HUES6 (cell line): ENCODE measurements around the gene HMG20B.

Experiments
- H3K27ac ChIP-seq: 2 replicates; pipeline ENCODE4 v1.7.0; 2013; ENCODE audit warnings: low read depth, mild to moderate bottlenecking, low read length, inconsistent platforms
- H3K27me3 ChIP-seq: 2 replicates; pipeline ENCODE4 v1.6.1; 2013; ENCODE audit warnings: low read length; ENCODE audit not compliant: control insufficient read depth, insufficient read depth
- H3K36me3 ChIP-seq: 2 replicates; pipeline ENCODE4 v1.6.1; 2013; ENCODE audit warnings: low read length; ENCODE audit not compliant: control insufficient read depth, insufficient read depth
- H3K4me1 ChIP-seq: 2 replicates; pipeline ENCODE4 v1.6.1; 2013; ENCODE audit warnings: low read length; ENCODE audit not compliant: control insufficient read depth, insufficient read depth
- H3K4me3 ChIP-seq: 2 replicates; pipeline ENCODE4 v1.5.1; 2013; ENCODE audit warnings: low read depth, low read length
- H3K9ac ChIP-seq: one replicate; pipeline ENCODE4 v1.6.1; 2013; ENCODE audit warnings: mild to moderate bottlenecking, low read length
- H3K9me3 ChIP-seq: 2 replicates; pipeline ENCODE4 v1.6.1; 2013; ENCODE audit warnings: low read depth, low read length; ENCODE audit not compliant: control insufficient read depth, insufficient read depth

Gene HMG20B

GRCh38 chr19:3586707-3587346, 14.1 kb downstream of the HMG20B start:
- no peak overlapping the region for H3K9ac ChIP-seq
- peaks cover 3% of the 10 kb centered on the region; the same call in 1 of the 2 replicates for H3K9me3 ChIP-seq
- no peak overlapping the region for H3K27ac ChIP-seq

DNA sequence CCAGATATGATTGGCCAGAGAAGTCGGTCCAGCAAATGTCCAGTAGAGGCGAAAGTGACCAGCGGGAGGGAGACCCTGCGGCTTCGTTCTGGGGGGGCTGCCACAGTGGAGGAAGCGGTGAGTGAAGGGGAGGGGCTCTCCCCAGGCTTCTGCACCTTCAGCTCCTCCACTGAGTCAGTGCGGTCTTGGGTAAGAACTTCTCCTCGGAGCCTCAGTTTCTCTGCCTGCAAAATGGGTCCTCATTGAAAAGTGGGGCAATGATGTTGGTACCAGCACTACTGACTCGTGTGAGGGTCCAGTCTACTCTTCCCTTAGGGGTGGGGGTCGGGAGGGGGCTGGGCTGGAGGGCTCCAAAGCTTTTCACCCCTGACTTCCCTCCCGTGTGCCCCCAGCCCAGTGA, 16.7 kb downstream of the HMG20B start:
- Histone ChIP-seq H3K4me3 (no peak overlapping the region), H3K27ac (no peak overlapping the region), H3K9ac (no peak overlapping the region), H3K4me1 (no peaks in the 10 kb centered on the region), H3K36me3 (no peaks in the 10 kb centered on the region), H3K9me3 (peaks cover 3% of the 10 kb centered on the region; the same call in 1 of the 2 replicates), H3K27me3 (peaks cover 55% of the 10 kb centered on the region)

More at GRCh38 chr19:3586707-3587346, 14.1 kb downstream of the HMG20B start:
- H3K36me3 ChIP-seq = no peaks in the 10 kb centered on the region
- H3K27me3 ChIP-seq = peaks cover 51% of the 10 kb centered on the region
- no peaks in the 10 kb centered on the region for H3K4me1 ChIP-seq
- H3K4me3 ChIP-seq = no peak overlapping the region

DNA sequence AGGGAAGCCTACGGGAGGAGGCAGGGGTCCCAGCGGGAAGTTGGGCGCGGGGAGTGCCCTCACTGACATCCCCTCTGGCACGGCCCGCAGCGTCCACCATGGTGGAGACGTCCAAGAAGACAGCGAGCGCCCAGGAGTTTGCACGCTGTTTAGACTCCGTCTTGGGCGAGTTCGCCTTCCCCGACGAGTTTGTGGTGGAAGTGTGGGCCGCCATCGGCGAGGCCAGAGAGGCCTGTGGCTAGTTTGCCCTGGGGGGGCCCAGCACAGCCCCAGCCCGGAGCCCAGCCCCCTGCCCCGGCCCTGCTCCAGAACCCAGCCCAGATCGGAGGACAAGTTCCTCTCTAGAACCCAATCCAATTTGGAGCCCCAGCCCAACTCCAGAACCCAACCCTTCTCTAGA, 17.2 kb downstream of the HMG20B start:
- peaks cover 3% of the 10 kb centered on the region; the same call in 1 of the 2 replicates for H3K9me3 ChIP-seq
- H3K27me3 ChIP-seq = peaks cover 49% of the 10 kb centered on the region
- no peaks in the 10 kb centered on the region for H3K36me3 ChIP-seq
- H3K4me1 ChIP-seq = no peaks in the 10 kb centered on the region
- H3K27ac ChIP-seq = no peak overlapping the region
- no peak overlapping the region for H3K9ac ChIP-seq
- no peak overlapping the region for H3K4me3 ChIP-seq

DNA sequence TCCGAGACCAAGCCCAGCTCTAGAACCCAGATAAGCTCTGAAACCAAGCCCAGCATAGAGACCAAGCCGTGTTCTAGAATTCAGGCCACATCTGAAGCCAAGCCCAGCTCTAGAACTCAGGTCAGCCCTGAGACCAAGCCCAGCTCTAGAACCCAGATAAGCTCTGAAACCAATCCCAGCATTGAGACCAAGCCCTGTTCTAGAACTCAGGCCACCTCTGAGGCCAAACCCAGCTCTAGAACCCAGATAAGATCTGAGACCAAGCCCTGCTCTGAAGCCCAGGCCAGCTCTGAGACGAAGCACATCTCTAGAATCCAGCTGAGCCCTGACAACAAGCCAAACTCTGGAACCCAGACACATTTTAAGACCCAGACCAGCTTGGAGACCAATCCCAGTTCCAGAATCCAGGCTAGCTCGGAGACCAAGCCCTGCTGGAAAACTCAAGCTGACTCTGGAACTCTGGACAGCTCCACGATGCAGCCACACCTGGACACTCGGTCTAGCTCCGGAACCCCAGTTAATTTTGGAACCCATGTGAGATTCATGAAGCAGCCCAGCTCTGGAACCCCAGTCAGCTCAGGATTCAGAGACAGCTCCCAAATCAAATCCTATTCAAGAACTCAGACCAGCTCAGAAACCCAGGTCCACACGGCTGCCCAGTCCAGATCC, 18.4 kb downstream of the HMG20B start:
- peaks cover 3% of the 10 kb centered on the region; the same call in 1 of the 2 replicates for H3K9me3 ChIP-seq
- H3K4me3 ChIP-seq = no peak overlapping the region
- H3K27ac ChIP-seq = no peak overlapping the region
- H3K36me3 ChIP-seq = no peaks in the 10 kb centered on the region
- no peaks in the 10 kb centered on the region for H3K4me1 ChIP-seq
- peaks cover 38% of the 10 kb centered on the region for H3K27me3 ChIP-seq
- no peak overlapping the region for H3K9ac ChIP-seq

DNA sequence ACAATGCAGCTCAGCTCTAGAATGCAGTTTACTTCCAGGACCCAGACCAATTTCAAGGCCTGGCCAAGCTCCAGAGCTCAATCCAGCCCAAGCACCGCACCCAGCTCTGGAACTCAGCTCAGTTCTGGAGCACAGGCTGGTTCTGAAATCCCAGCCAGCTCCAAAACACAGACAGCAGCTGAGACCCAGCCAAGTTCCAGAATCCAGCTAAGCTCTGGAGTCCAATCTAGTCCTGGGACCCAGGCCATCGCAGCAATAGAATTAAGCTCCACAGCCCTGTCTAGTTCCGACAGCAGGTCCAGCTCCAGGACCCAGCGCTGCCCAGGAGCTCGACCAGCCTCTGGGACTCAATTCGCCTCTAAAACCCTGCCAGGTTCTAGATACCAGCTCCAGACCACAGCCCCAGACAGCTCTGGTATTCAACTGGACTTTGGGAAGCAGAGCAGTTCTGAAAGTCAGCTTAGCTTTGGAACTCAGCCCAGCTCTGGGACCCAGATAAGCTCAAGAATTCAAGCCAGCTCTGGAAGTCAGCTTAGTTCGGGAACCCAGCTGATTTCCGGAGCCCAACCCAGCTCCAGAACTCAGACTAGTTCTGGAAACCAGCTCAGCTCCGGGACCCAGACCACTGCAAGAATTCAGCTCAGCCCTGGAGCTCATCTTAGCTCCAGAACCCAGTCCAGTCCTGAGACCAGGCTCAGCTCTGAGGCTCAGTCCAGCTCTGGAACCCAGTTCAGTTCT, 19.3 kb downstream of the HMG20B start:
- H3K36me3 ChIP-seq = no peaks in the 10 kb centered on the region
- peaks cover 3% of the 10 kb centered on the region; the same call in 1 of the 2 replicates for H3K9me3 ChIP-seq
- H3K27me3 ChIP-seq = peaks cover 28% of the 10 kb centered on the region
- H3K4me3 ChIP-seq = no peak overlapping the region
- H3K9ac ChIP-seq = no peak overlapping the region
- no peak overlapping the region for H3K27ac ChIP-seq
- no peaks in the 10 kb centered on the region for H3K4me1 ChIP-seq

GRCh38 chr19:3593156-3593555, 20.4 kb downstream of the HMG20B start:
- peaks cover 3% of the 10 kb centered on the region; the same call in 1 of the 2 replicates for H3K9me3 ChIP-seq
- no peak overlapping the region for H3K27ac ChIP-seq
- H3K27me3 ChIP-seq = peaks cover 24% of the 10 kb centered on the region
- H3K4me1 ChIP-seq = no peaks in the 10 kb centered on the region
- H3K9ac ChIP-seq = no peak overlapping the region
- H3K4me3 ChIP-seq = no peak overlapping the region
- H3K36me3 ChIP-seq = no peaks in the 10 kb centered on the region

DNA sequence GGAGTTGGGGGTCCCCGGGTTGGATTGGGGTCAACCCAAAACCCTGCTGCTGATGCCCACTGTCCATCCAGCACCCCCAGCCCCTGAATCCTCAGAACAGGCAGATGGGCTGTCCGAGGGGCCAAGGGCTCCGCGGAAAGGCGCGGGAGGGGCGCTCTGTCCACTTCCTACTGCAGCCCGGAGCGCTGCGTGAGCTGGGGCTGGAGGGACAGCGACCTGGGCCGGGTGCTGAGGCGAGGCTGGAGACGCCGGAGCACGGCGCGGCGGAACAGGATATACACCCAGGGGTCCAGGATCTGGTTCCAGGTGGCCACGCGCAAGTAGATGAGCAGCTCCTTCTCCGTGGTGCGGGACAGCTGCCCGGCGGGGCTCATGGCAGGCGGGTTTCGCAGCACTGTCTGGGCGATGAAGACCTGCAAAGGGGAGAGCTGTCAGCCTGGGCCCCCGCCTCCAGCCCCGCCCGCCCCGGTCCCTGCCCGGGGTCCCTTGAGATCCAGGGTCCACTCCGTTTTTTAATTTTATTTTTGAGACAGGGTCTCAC, 22.8 kb downstream of the HMG20B start:
- no peak overlapping the region for H3K9ac ChIP-seq
- H3K4me1 ChIP-seq = no peaks in the 10 kb centered on the region
- H3K9me3 ChIP-seq = peaks cover 3% of the 10 kb centered on the region; the same call in 1 of the 2 replicates
- no peak overlapping the region for H3K4me3 ChIP-seq
- H3K27me3 ChIP-seq = peaks cover 19% of the 10 kb centered on the region
- H3K36me3 ChIP-seq = no peaks in the 10 kb centered on the region
- H3K27ac ChIP-seq = no peak overlapping the region

DNA sequence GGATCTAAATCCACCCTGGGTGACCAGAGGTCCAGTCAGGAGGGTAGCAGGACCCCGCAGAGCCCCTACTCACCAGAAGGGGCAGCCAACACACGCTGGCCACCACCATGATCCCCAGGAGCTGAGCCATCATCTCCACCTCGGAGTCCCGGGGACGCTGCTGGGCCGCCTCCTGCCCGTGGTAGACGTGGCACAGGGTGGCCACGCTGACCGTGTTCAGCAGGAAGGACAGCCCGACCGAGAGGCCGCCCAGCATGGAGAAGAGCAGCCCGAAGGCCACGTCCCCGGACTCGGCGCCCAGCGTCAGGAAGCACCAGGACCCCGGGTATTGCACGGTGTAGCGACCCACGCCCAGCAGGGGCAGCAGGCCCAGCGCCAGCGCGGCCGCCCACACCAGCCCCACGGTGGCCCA, 27.0 kb downstream of the HMG20B start:
- H3K9ac ChIP-seq = no peak overlapping the region
- H3K27me3 ChIP-seq = no peaks in the 10 kb centered on the region

DNA sequence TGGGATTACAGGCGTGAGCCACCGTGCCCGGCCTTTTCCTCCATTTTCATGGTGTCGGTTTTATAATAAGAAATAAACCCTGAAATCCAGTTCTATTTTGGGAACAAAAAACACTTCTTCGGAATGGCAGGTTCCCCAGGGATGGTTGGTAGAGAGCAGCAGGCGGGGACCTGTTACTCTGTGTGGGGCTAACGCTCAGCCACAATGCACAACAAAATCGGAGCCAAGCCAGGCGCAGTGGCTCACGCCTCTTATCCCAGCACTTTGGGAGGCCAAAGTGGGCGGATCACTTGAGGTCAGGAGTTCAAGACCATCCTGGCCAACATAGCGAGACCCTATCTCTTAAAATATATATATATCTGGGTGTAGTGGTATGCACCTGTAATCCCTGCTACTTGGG, 28.3 kb downstream of the HMG20B start:
- Histone ChIP-seq H3K36me3 (no peaks in the 10 kb centered on the region), H3K9me3 (no peaks in the 10 kb centered on the region), H3K27ac (no peak overlapping the region), H3K4me3 (no peak overlapping the region), H3K9ac (no peak overlapping the region), H3K27me3 (peaks cover 10% of the 10 kb centered on the region), H3K4me1 (no peaks in the 10 kb centered on the region; the same call in 1 of the 2 replicates)

More for the DNA sequence above, 27.0 kb downstream of the HMG20B start:
- H3K4me1 ChIP-seq = no peaks in the 10 kb centered on the region; the same call in 1 of the 2 replicates
- no peak overlapping the region for H3K27ac ChIP-seq
- H3K4me3 ChIP-seq = no peak overlapping the region
- no peaks in the 10 kb centered on the region for H3K9me3 ChIP-seq
- H3K36me3 ChIP-seq = no peaks in the 10 kb centered on the region

DNA sequence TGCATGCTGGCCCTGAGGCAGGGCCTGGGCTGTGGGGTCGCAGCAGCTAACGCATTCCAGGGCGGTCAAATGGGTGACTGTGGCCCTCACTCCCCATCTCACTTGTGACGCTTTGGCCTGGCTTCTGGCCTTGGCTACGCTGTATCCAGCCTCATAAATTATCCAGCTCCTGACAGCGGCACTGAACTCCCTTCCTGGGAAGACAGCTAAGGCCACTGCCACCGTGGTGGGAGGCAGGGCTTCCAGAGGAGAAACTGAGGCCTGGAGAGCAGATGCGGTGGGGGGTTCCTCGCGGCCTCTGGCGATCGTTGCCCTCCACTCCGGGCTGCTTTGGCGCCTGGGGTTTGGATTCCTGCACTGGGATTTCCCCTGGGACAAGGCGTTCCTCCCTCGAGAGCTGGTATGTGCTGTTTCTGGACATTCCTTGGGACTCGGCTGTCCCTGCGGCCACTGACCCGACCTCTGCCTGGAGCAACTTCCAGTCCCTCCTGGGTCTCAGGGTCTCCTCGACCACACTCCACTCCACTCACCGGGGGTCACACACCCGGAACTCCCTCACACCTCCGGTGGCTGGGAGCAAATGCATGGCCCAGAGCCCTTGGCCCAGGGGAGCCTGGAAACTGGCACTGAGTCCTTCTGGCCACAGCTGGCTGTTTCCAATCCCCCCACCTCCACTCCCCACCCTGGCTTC, 30.5 kb downstream of the HMG20B start:
- Histone ChIP-seq H3K9me3 (no peaks in the 10 kb centered on the region), H3K4me1 (peaks cover 5% of the 10 kb centered on the region; the same call in 1 of the 2 replicates), H3K27ac (no peak overlapping the region), H3K4me3 (no peak overlapping the region), H3K9ac (no peak overlapping the region), H3K36me3 (no peaks in the 10 kb centered on the region), H3K27me3 (peaks cover 13% of the 10 kb centered on the region)
